Measurements from ENCODE around the gene TMEM63C. TPM values are rescaled to one million over a fixed set of nuclear protein-coding genes. Genes with fewer than 3 reads are reported as not detected.

TMEM63C gene
- total and polyA plus RNA-seq, 2 donors from 2014 or later, result 0.84 to 1.9 TPM

DNA sequence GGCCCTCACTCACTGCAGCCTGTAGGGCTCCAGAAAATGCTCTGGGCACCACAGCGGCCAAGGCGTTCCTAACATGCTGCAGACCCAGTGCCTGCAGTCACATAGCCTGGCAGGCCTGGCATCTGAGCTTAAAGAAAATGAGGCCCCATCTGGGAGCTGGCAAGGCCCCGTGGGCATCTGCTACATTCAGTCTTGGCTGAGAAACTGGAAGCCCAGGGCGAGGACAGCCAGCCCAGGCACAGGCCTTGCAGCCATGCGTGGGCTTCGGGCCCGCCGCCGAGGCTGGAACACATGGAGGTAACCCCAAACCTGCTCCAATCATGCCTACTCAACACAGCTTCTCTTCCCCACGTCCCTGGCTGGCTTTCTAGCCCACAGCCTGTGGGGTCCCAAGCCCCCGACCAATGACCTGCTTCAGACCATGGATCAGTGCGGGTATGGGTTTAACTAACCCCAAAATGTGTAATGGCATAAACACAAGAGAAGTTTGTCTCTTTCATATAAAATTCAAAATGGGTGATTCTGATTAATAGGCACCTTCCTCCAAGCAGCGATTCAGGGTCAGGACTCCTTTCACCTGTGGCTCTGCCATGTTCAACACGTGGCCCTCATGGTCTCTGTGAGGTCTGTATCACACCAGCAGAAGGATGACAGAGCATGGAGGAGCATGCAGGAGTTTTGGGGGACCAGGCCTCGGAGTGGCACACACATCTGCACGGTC is 83.0 kb downstream of the TMEM63C start:
- intact Hi-C loops (cut with DNase I), result no loop called here
- Histone ChIP-seq H3K27ac (ENCODE audit: low read depth in 2 of 2, low read length in 2 of 2) (no peak overlapping the region), H3K9me3 (ENCODE audit: control insufficient read depth in 2 of 3, insufficient read depth in 1 of 3, low read length in 3 of 3) (peaks cover 0 to 7% (median 0%) of the 10 kb centered on the region in 3 donors), H3K27me3 (ENCODE audit: control insufficient read depth, insufficient read depth, low read length) (peaks cover 2% of the 10 kb centered on the region), H3K36me3 (ENCODE audit: control insufficient read depth in 2 of 3, insufficient read depth in 3 of 3, low read length in 3 of 3) (no peaks in the 10 kb centered on the region), H3K4me3 (ENCODE audit: low read length in 3 of 3) (no peak overlapping the region), H3K9ac (ENCODE audit: low read length in 3 of 3) (no peak overlapping the region), H3K4me1 (ENCODE audit: control insufficient read depth in 2 of 3, insufficient read depth in 2 of 3, low read depth in 1 of 3, low read length in 3 of 3) (no peaks in the 10 kb centered on the region)
- FAIRE-seq (no peak), DNase-seq (peak in 1 of 5 donors; percentile 30)
- TF ChIP-seq, protein P1, sequence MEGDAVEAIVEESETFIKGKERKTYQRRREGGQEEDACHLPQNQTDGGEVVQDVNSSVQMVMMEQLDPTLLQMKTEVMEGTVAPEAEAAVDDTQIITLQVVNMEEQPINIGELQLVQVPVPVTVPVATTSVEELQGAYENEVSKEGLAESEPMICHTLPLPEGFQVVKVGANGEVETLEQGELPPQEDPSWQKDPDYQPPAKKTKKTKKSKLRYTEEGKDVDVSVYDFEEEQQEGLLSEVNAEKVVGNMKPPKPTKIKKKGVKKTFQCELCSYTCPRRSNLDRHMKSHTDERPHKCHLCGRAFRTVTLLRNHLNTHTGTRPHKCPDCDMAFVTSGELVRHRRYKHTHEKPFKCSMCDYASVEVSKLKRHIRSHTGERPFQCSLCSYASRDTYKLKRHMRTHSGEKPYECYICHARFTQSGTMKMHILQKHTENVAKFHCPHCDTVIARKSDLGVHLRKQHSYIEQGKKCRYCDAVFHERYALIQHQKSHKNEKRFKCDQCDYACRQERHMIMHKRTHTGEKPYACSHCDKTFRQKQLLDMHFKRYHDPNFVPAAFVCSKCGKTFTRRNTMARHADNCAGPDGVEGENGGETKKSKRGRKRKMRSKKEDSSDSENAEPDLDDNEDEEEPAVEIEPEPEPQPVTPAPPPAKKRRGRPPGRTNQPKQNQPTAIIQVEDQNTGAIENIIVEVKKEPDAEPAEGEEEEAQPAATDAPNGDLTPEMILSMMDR (IDR thresholded peaks at IDR 0.05; ENCODE audit: borderline replicate concordance, extremely low read depth, insufficient read depth), result no peak

DNA sequence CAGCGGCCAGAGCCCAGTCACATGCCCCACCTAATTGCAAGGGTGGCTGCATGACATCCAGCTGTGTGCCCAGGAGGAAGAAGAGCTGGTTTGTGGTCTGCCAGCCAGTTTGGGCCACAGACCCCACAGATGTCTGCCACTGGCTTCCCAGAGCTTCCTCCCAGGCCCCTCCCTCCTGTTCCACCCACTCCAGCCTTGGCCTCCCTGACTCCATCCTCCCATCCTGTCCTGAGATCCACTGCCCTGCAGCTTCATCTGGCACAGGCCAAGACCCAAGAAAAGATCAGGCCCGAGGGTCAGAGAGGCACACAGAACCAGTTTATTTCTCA is 83.6 kb downstream of the TMEM63C start:
- H3K36me3 ChIP-seq (ENCODE audit: control insufficient read depth in 2 of 3, insufficient read depth in 3 of 3, low read length in 3 of 3), result no peaks in the 10 kb centered on the region
- intact Hi-C loops (cut with DNase I), result no loop called here
- peaks cover 2% of the 10 kb centered on the region for H3K27me3 ChIP-seq (ENCODE audit: control insufficient read depth, insufficient read depth, low read length)
- no peak overlapping the region for H3K9ac ChIP-seq (ENCODE audit: low read length in 3 of 3)
- peaks cover 0 to 7% (median 0%) of the 10 kb centered on the region in 3 donors for H3K9me3 ChIP-seq (ENCODE audit: control insufficient read depth in 2 of 3, insufficient read depth in 1 of 3, low read length in 3 of 3)
- H3K4me3 ChIP-seq (ENCODE audit: low read length in 3 of 3), result no peak overlapping the region
- TF ChIP-seq, protein P1 (IDR thresholded peaks at IDR 0.05; ENCODE audit: borderline replicate concordance, extremely low read depth, insufficient read depth), result no peak
- no peak overlapping the region for H3K27ac ChIP-seq (ENCODE audit: low read depth in 2 of 2, low read length in 2 of 2)
- no peaks in the 10 kb centered on the region for H3K4me1 ChIP-seq (ENCODE audit: control insufficient read depth in 2 of 3, insufficient read depth in 2 of 3, low read depth in 1 of 3, low read length in 3 of 3)
- no peak for DNase-seq
- no peak for FAIRE-seq

DNA sequence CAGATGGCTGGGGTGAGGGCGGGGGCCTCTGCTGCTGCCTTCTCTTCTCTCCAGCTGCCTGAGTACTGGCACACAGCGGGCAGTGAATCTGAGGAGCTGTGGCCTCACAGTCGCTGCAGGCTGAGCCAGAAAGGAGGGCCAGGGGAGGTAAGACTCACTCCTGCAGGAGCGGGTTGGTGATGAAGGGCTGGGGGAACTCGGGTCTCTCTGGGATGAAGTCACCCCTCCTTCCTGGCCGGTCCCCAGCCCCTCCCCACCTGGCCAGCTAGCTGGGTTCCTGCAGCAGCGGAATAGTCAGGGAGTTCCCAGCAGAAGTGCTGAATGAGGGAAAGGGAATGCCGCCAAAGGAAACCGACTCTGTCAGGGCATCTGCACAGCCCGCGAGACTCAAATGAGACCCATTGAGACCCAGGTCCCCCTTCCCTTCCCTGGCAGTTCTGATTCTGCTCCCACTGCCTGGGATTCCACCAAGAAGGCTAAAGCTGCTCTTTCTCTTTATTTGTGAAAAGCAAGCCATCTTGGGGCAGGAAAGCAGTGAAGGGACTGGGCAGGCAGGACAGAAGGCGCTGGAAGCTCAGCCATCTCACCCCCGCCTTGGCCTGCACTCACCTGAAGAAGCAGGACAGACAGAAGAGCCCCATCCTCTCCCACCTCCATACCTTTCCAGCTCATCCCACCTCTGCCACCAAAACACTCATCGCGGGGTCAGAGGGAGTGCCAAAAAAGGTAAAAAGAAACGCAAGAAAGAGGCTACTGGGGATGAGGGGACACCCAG is 84.2 kb downstream of the TMEM63C start:
- H3K36me3 ChIP-seq (ENCODE audit: control insufficient read depth in 2 of 3, insufficient read depth in 3 of 3, low read length in 3 of 3), result no peaks in the 10 kb centered on the region
- DNase-seq (no peak), FAIRE-seq (no peak)
- no peak overlapping the region for H3K4me3 ChIP-seq (ENCODE audit: low read length in 3 of 3)
- H3K9ac ChIP-seq (ENCODE audit: low read length in 3 of 3), result no peak overlapping the region
- H3K27me3 ChIP-seq (ENCODE audit: control insufficient read depth, insufficient read depth, low read length), result peaks cover 2% of the 10 kb centered on the region
- peaks cover 0 to 7% (median 0%) of the 10 kb centered on the region in 3 donors for H3K9me3 ChIP-seq (ENCODE audit: control insufficient read depth in 2 of 3, insufficient read depth in 1 of 3, low read length in 3 of 3)
- TF ChIP-seq, protein P1 (IDR thresholded peaks at IDR 0.05; ENCODE audit: borderline replicate concordance, extremely low read depth, insufficient read depth), result no peak
- no peak overlapping the region for H3K27ac ChIP-seq (ENCODE audit: low read depth in 2 of 2, low read length in 2 of 2)
- intact Hi-C loops (cut with DNase I), result no loop called here
- no peaks in the 10 kb centered on the region for H3K4me1 ChIP-seq (ENCODE audit: control insufficient read depth in 2 of 3, insufficient read depth in 2 of 3, low read depth in 1 of 3, low read length in 3 of 3)

All from kidney (tissue), 14 donors.